Neural cell (in vitro differentiated cells): Measurements from ENCODE around the gene GNAQ. TPM values are rescaled to one million over a fixed set of nuclear protein-coding genes. Genes with fewer than 3 reads are reported as not detected.

ENCODE experiments used
- H2AFZ ChIP-seq: fragments of 200-600, 300-800 bp; sonication (generic), shearing (Covaris generic); 2 replicates; pipeline ENCODE4 v1.6.0; 2014; ENCODE audit warnings: low read depth, mild to moderate bottlenecking, antibody characterized with exemption, low read length, moderate library complexity
- H3F3A ChIP-seq: fragments of 200-600 bp; shearing (Covaris generic); 2 replicates; pipeline ENCODE4 v1.6.1; 2016; ENCODE audit warnings: mild to moderate bottlenecking, moderate library complexity, mixed read lengths, antibody characterized with exemption, low read length; ENCODE audit not compliant: insufficient read depth, poor library complexity, severe bottlenecking
- H3K27ac ChIP-seq: fragments of 200-600, 300-800 bp; sonication (generic), shearing (Covaris generic); 2 replicates; pipeline ENCODE4 v1.5.1; 2014; ENCODE audit warnings: mild to moderate bottlenecking, low read length, moderate library complexity
- H3K27me3 ChIP-seq: fragments of 300-800, 200-600 bp; sonication (generic), shearing (Covaris generic); 2 replicates; pipeline ENCODE4 v1.6.0; 2014; ENCODE audit warnings: mild to moderate bottlenecking, low read depth, low read length, moderate library complexity; ENCODE audit not compliant: insufficient read depth
- H3K36me3 ChIP-seq: fragments of 300-800, 200-600 bp; sonication (generic), shearing (Covaris generic); 2 replicates; pipeline ENCODE4 v1.5.1; 2014; ENCODE audit warnings: mild to moderate bottlenecking, antibody characterized with exemption, low read length, moderate library complexity; ENCODE audit not compliant: insufficient read depth
- H3K4me2 ChIP-seq: fragments of 300-800, 200-600 bp; sonication (generic), shearing (Covaris generic); 2 replicates; pipeline ENCODE4 v1.6.0; 2014; ENCODE audit warnings: mild to moderate bottlenecking, low read length
- H3K4me3 ChIP-seq: fragments of 300-800, 200-600 bp; sonication (generic), shearing (Covaris generic); 2 replicates; pipeline ENCODE4 v1.5.1; 2014; ENCODE audit warnings: mild to moderate bottlenecking, low read length, moderate library complexity
- H3K79me2 ChIP-seq: fragments of 200-600 bp; shearing (Covaris generic); replicated peaks from 2 replicates; pipeline ENCODE4 v1.6.0; 2014; ENCODE audit warnings: mild to moderate bottlenecking, low read length, moderate library complexity; ENCODE audit not compliant: insufficient read depth
- H3K9ac ChIP-seq: fragments of 300-800, 200-600 bp; sonication (generic), shearing (Covaris generic); 2 replicates; pipeline ENCODE4 v1.6.1; 2016; ENCODE audit warnings: mild to moderate bottlenecking, low read length, mixed read lengths
- H3K9me2 ChIP-seq: fragments of 200-600 bp; shearing (Covaris generic); 2 replicates; pipeline ENCODE4 v1.6.1; 2016; ENCODE audit warnings: mild to moderate bottlenecking, low read length, mixed read lengths; ENCODE audit not compliant: insufficient read depth
- H3K9me3 ChIP-seq: fragments of 200-600, 300-800 bp; sonication (generic), shearing (Covaris generic); 2 replicates; pipeline ENCODE4 v1.6.1; 2016; ENCODE audit warnings: mild to moderate bottlenecking, mixed run types, low read length, moderate library complexity, mixed read lengths
- H4K20me1 ChIP-seq: fragments of 200-600 bp; shearing (Covaris generic); 2 replicates; pipeline ENCODE4 v1.6.1; 2016; ENCODE audit warnings: mild to moderate bottlenecking, mixed run types; ENCODE audit not compliant: insufficient read depth
- CTCF ChIP-seq: fragments of 450-650 bp; IDR thresholded peaks from 2 replicates; pipeline ENCODE4 v1.5.1; 2014; ENCODE audit warnings: antibody characterized with exemption, mild to moderate bottlenecking, moderate library complexity; ENCODE audit not compliant: poor library complexity, severe bottlenecking
- EP300 ChIP-seq: fragments of 450-650 bp; conservative IDR thresholded peaks from 2 replicates; pipeline ENCODE4 v1.6.1; 2014; ENCODE audit warnings: antibody characterized with exemption, mild to moderate bottlenecking, moderate library complexity; ENCODE audit not compliant: poor library complexity, severe bottlenecking
- EZH2 ChIP-seq: fragments of 200-600, 300-800 bp; shearing (Covaris generic), sonication (generic); IDR thresholded peaks from 2 replicates; pipeline ENCODE4 v1.6.1; 2014; ENCODE audit warnings: antibody characterized with exemption, low read length, borderline replicate concordance, mild to moderate bottlenecking; ENCODE audit not compliant: insufficient read depth, poor library complexity, severe bottlenecking
- MXI1 ChIP-seq: fragments of 450-650 bp; conservative IDR thresholded peaks from 2 replicates; pipeline ENCODE4 v1.6.1; 2014; ENCODE audit warnings: antibody characterized with exemption, mild to moderate bottlenecking; ENCODE audit not compliant: poor library complexity, severe bottlenecking
- POLR2AphosphoS5 ChIP-seq: IDR thresholded peaks from 2 replicates; pipeline ENCODE4 v1.6.1; 2012
- RAD21 ChIP-seq: fragments of 450-650 bp; conservative IDR thresholded peaks from 2 replicates; pipeline ENCODE4 v1.6.1; 2014; ENCODE audit warnings: antibody characterized with exemption, mild to moderate bottlenecking, moderate library complexity
- REST ChIP-seq: IDR thresholded peaks from 2 replicates; pipeline ENCODE4 v1.6.1; 2012; ENCODE audit warnings: borderline replicate concordance
- SMC3 ChIP-seq: fragments of 450-650 bp; conservative IDR thresholded peaks from 2 replicates; pipeline ENCODE4 v1.6.1; 2014; ENCODE audit warnings: antibody characterized with exemption, mild to moderate bottlenecking, moderate library complexity; ENCODE audit not compliant: poor library complexity
- TAF1 ChIP-seq: IDR thresholded peaks from 2 replicates; pipeline ENCODE4 v1.6.1; 2012; ENCODE audit warnings: low read depth
- polyA plus RNA-seq: library from polyadenylated mRNA; depleted of rRNA; stranded (reverse); fragments of >200 nt; gene quantifications from 2 replicates; pipeline ENCODE4 v1.2.3, GENCODE V29; 2014

The GNAQ gene
- polyA plus RNA-seq, 1 donor from 2014 or later = 86.7 TPM

- H4K20me1 ChIP-seq = no peaks in the 10 kb centered on the region
- H2AFZ ChIP-seq = no peak overlapping the region
- no peaks in the 10 kb centered on the region for H3K27me3 ChIP-seq
- no peaks in the 10 kb centered on the region for H3K9me3 ChIP-seq
- H3K27ac ChIP-seq = peak overlapping the region; percentile 69
- peaks cover 6% of the 10 kb centered on the region for H3F3A ChIP-seq
- H3K4me3 ChIP-seq = peak overlapping the region; percentile 68
- peaks cover 28% of the 10 kb centered on the region for H3K79me2 ChIP-seq
- no peak for TF ChIP-seq TAF1
- no peak for TF ChIP-seq EP300
- no peak for TF ChIP-seq POLR2AphosphoS5
- TF ChIP-seq RAD21 = no peak
- TF ChIP-seq CTCF = no peak
- no peak for TF ChIP-seq EZH2
- TF ChIP-seq SMC3 = no peak
- no peak for TF ChIP-seq REST
- no peak for TF ChIP-seq MXI1
- H3K36me3 ChIP-seq = no peaks in the 10 kb centered on the region
- no peaks in the 10 kb centered on the region for H3K9me2 ChIP-seq
- peak overlapping the region; percentile 92 for H3K9ac ChIP-seq
- peak overlapping the region; percentile 60 for H3K4me2 ChIP-seq
These were observed 1.3 kb upstream of the GNAQ start for GRCh38 chr9:78032730-78033457.

- H3K27me3 ChIP-seq = no peaks in the 10 kb centered on the region
- no peaks in the 10 kb centered on the region for H3K9me3 ChIP-seq
- peaks cover 36% of the 10 kb centered on the region for H3K79me2 ChIP-seq
- H3K4me3 ChIP-seq = peak overlapping the region; percentile 68
- peak overlapping the region; percentile 69 for H3K27ac ChIP-seq
- peaks cover 6% of the 10 kb centered on the region for H3F3A ChIP-seq
- H3K36me3 ChIP-seq = no peaks in the 10 kb centered on the region
- peak overlapping the region; percentile 92 for H3K9ac ChIP-seq
- H3K9me2 ChIP-seq = no peaks in the 10 kb centered on the region
- peak overlapping the region; percentile 60 for H3K4me2 ChIP-seq
- H4K20me1 ChIP-seq = peaks cover 3% of the 10 kb centered on the region
- TF ChIP-seq POLR2AphosphoS5 (peak; percentile 66), SMC3 (no peak), REST (peak; percentile 18), TAF1 (peak; percentile 50), CTCF (no peak), EP300 (peak; percentile 49), MXI1 (peak; percentile 67)
- H2AFZ ChIP-seq = no peak overlapping the region
These were observed 500 bp upstream of the GNAQ start for GRCh38 chr9:78031893-78032729.
